Sigmoid colon (tissue), 4 donors: ENCODE results near the gene AVPR2.

Experiments used
- EP300 ChIP-seq, 4 donors: sonication (generic); formaldehyde crosslinking; IDR thresholded peaks; one replicate each; pipeline ENCODE4 v1.6.1; 2017; ENCODE audit warnings: antibody characterized with exemption in 4 of 4
- POLR2AphosphoS5 ChIP-seq, 4 donors: sonication (generic); formaldehyde crosslinking; IDR thresholded peaks; one replicate each; pipeline ENCODE4 v1.6.1; 2017; ENCODE audit warnings: antibody characterized with exemption in 4 of 4
- TF ChIP-seq, protein P1 (sequence below), 4 experiments: fragments of 450-650 bp in 3 of 4; fragments of 200-600 bp in 1 of 4; IDR thresholded peaks; one replicate each; pipeline ENCODE4 v1.5.1; 2016 to 2019; ENCODE audit warnings: antibody characterized with exemption in 4 of 4, mild to moderate bottlenecking in 3 of 4, moderate library complexity in 2 of 4

DNA sequence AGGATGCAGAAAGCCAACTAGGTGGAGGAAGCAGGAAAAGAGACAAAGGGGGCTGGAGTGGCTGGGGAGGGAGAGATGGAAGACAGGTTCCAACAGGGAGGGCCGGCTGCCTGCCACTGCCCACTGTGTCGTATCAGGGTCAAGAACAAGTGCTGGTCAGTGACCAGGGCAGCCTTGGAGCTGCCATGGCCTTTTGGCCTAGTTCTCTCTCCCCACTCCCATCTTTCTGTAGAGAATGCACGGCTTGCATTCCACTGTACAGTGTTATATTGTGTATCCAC lies 30.4 kb upstream of the AVPR2 start:
- TF ChIP-seq, protein P1, sequence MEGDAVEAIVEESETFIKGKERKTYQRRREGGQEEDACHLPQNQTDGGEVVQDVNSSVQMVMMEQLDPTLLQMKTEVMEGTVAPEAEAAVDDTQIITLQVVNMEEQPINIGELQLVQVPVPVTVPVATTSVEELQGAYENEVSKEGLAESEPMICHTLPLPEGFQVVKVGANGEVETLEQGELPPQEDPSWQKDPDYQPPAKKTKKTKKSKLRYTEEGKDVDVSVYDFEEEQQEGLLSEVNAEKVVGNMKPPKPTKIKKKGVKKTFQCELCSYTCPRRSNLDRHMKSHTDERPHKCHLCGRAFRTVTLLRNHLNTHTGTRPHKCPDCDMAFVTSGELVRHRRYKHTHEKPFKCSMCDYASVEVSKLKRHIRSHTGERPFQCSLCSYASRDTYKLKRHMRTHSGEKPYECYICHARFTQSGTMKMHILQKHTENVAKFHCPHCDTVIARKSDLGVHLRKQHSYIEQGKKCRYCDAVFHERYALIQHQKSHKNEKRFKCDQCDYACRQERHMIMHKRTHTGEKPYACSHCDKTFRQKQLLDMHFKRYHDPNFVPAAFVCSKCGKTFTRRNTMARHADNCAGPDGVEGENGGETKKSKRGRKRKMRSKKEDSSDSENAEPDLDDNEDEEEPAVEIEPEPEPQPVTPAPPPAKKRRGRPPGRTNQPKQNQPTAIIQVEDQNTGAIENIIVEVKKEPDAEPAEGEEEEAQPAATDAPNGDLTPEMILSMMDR (IDR thresholded peaks at IDR 0.05), result no peak
- TF ChIP-seq EP300 (IDR thresholded peaks at IDR 0.05) (no peak), POLR2AphosphoS5 (IDR thresholded peaks at IDR 0.05) (no peak)
